Measurements from ENCODE around the gene DBF4B. TPM values are rescaled to one million over a fixed set of nuclear protein-coding genes. Genes with fewer than 3 reads are reported as not detected.

DBF4B gene
- total RNA-seq, 1 donor from 2014 or later, result 3.9 TPM

- no peak for DNase-seq
Measured at GRCh38 chr17:44759916-44760243, 51.4 kb downstream of the DBF4B start.

- DNase-seq, result no peak
Measured at GRCh38 chr17:44760474-44761308, 52.2 kb downstream of the DBF4B start.

GRCh38 chr17:44761932-44762810 is 53.7 kb downstream of the DBF4B start:
- no peak for DNase-seq

GRCh38 chr17:44763170-44763569 is 54.7 kb downstream of the DBF4B start:
- DNase-seq, result no peak

GRCh38 chr17:44765965-44766364 is 57.5 kb downstream of the DBF4B start:
- DNase-seq, result no peak

GRCh38 chr17:44766409-44767038 is 58.1 kb downstream of the DBF4B start:
- no peak for DNase-seq

- no peak for DNase-seq
Measured at GRCh38 chr17:44767493-44767892, 59.0 kb downstream of the DBF4B start.

- DNase-seq, result no peak
Measured at GRCh38 chr17:44768505-44769142, 60.2 kb downstream of the DBF4B start.

- no peak for DNase-seq
Measured at GRCh38 chr17:44769230-44769629, 60.8 kb downstream of the DBF4B start.

- no peak for DNase-seq
Measured at GRCh38 chr17:44769647-44770084, 61.2 kb downstream of the DBF4B start.

GRCh38 chr17:44770166-44770925 is 61.9 kb downstream of the DBF4B start:
- DNase-seq, result no peak

- DNase-seq, result no peak
Measured at GRCh38 chr17:44772308-44773045, 64.0 kb downstream of the DBF4B start.

- no peak for DNase-seq
Measured at GRCh38 chr17:44773140-44773539, 64.7 kb downstream of the DBF4B start.

- DNase-seq, result peak; percentile 60
Measured at GRCh38 chr17:44774271-44775135, 66.0 kb downstream of the DBF4B start.

GRCh38 chr17:44775136-44775837 is 66.8 kb downstream of the DBF4B start:
- DNase-seq, result peak; percentile 95

- DNase-seq, result no peak
Measured at GRCh38 chr17:44775838-44776621, 67.6 kb downstream of the DBF4B start.

GRCh38 chr17:44776628-44777393 is 68.3 kb downstream of the DBF4B start:
- no peak for DNase-seq

Data from skin of body (tissue), 2 donors.